Stomach (tissue), 9 donors: Measurements from ENCODE around the gene PLPP4. TPM values are rescaled to one million over a fixed set of nuclear protein-coding genes. Genes with fewer than 3 reads are reported as not detected.

ENCODE experiments used
- DNase-seq, 2 donors: peaks; one replicate each; pipeline versions ENCODE4 v3.0.0 to v3.0.0-alpha.2; 2013 to 2019
- H3K27ac ChIP-seq, 5 donors: fragments of 200-600 bp in 4 of 5; sonication (generic) in 4 of 5; one replicate each; pipeline ENCODE4 v1.5.1; 2013 to 2019; ENCODE audit warnings: mild to moderate bottlenecking in 1 of 5, moderate library complexity in 1 of 5
- H3K27me3 ChIP-seq, 3 donors: fragments of 200-600 bp; sonication (generic); one replicate each; pipeline ENCODE4 v1.5.1; 2017 to 2019; ENCODE audit warnings: mixed run types in 1 of 3
- H3K36me3 ChIP-seq, 4 donors: fragments of 200-600 bp; sonication (generic); 1 replicate in 3 of 4; 2 replicates in 1 of 4; pipeline ENCODE4 v1.5.1; 2016 to 2019
- H3K4me1 ChIP-seq, 4 donors: fragments of 200-600 bp; sonication (generic); one replicate each; pipeline ENCODE4 v1.5.1; 2016 to 2019
- H3K4me3 ChIP-seq, 4 donors: fragments of 200-600 bp; sonication (generic) in 3 of 4; one replicate each; pipeline ENCODE4 v1.5.1; 2016 to 2019; ENCODE audit warnings: mild to moderate bottlenecking in 1 of 4
- H3K9me3 ChIP-seq, 4 donors: fragments of 200-600 bp; sonication (generic); one replicate each; pipeline ENCODE4 v1.5.1; 2016 to 2019
- EP300 ChIP-seq: sonication (generic); formaldehyde crosslinking; IDR thresholded peaks from one replicate; pipeline ENCODE4 v1.6.1; 2017; ENCODE audit warnings: antibody characterized with exemption
- POLR2A ChIP-seq, 4 donors: fragments of 450-650 bp; IDR thresholded peaks; one replicate each; pipeline ENCODE4 v1.6.1; 2016; ENCODE audit warnings: antibody characterized with exemption in 4 of 4, control low read depth in 2 of 4, mild to moderate bottlenecking in 1 of 4, moderate library complexity in 1 of 4
- POLR2AphosphoS5 ChIP-seq, 3 donors: sonication (generic); formaldehyde crosslinking; IDR thresholded peaks; one replicate each; pipeline ENCODE4 v1.6.1; 2016; ENCODE audit warnings: antibody characterized with exemption in 3 of 3
- WGBS, 5 donors: extraction: QIAGEN DNeasy Blood & Tissue Kit in 3 of 5; methylation state at CpG; one replicate each; pipeline versions ENCODE4 v1.1.5 to v1.1.7; 2013 to 2018; 5-methylcytosine and 5-hydroxymethylcytosine counted together
- intact Hi-C: fragments of 100-400 bp; cut with DNase I; formaldehyde crosslinking; loops from one replicate; pipeline ENCODE4 v1.15.1; 2023; ENCODE audit warnings: low total_unique reads
- polyA plus RNA-seq, 3 donors: library from polyadenylated mRNA; stranded (reverse); fragments of 200-250 nt; gene quantifications; one replicate each; pipeline ENCODE4 v1.2.3, GENCODE V29; 2013
- total RNA-seq, 5 donors: library from RNA; depleted of rRNA; stranded (reverse); fragments of >200 nt; gene quantifications; one replicate each; pipeline versions ENCODE4 v1.1.0 to v1.2.3, GENCODE V29; 2014 to 2016
- TF ChIP-seq, protein P1 (sequence below), 7 experiments: fragments of 450-650 bp in 4 of 7; fragments of 200-600 bp in 3 of 7; sonication (generic) in 3 of 7; IDR thresholded peaks; one replicate each; pipeline ENCODE4 v1.5.1; 2016 to 2019; ENCODE audit warnings: antibody characterized with exemption in 7 of 7, control low read depth in 2 of 7, mild to moderate bottlenecking in 1 of 7
- donor health status: healthy with polysubstance abuse.
- donor health status: Bipolar disorder and iron deficiency.
- donor health status: healthy.

Gene PLPP4
- total and polyA plus RNA-seq, 8 donors = not detected

DNA sequence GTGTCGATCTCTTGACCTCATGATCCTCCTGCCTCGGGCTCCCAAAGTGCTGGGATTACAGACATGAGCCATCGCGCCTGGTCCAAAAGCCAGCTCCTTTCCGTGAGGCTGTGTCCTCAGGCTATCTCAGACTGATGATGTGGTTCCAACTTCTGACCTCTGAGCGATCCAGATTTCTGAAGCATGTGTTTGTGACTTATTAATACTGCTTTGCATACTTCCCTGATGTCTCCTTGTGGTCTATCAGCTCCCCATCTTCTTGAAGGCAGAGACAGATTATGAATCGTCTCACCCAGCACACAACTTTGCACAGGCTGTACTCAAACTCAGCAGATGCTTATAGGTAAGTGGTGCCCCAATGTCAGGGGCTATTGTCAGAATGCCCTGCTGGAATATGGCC, 2.0 kb upstream of the PLPP4 start:
- intact Hi-C loops = no loop called here
- Histone ChIP-seq H3K36me3 (no peaks in the 10 kb centered on the region), H3K9me3 (no peaks in the 10 kb centered on the region), H3K27ac (no peak overlapping the region), H3K4me3 (no peak overlapping the region), H3K27me3 (peaks cover 0 to 46% (median 29%) of the 10 kb centered on the region in 3 donors), H3K4me1 (peaks cover 15 to 19% (median 17%) of the 10 kb centered on the region in 4 donors)
- no peak for DNase-seq
- TF ChIP-seq, protein P1, sequence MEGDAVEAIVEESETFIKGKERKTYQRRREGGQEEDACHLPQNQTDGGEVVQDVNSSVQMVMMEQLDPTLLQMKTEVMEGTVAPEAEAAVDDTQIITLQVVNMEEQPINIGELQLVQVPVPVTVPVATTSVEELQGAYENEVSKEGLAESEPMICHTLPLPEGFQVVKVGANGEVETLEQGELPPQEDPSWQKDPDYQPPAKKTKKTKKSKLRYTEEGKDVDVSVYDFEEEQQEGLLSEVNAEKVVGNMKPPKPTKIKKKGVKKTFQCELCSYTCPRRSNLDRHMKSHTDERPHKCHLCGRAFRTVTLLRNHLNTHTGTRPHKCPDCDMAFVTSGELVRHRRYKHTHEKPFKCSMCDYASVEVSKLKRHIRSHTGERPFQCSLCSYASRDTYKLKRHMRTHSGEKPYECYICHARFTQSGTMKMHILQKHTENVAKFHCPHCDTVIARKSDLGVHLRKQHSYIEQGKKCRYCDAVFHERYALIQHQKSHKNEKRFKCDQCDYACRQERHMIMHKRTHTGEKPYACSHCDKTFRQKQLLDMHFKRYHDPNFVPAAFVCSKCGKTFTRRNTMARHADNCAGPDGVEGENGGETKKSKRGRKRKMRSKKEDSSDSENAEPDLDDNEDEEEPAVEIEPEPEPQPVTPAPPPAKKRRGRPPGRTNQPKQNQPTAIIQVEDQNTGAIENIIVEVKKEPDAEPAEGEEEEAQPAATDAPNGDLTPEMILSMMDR (IDR thresholded peaks at IDR 0.05) = no peak
- WGBS, 5 donors = 72 to 83% (median 81%) methylated on average over 7 of the region's 7 CpGs

DNA sequence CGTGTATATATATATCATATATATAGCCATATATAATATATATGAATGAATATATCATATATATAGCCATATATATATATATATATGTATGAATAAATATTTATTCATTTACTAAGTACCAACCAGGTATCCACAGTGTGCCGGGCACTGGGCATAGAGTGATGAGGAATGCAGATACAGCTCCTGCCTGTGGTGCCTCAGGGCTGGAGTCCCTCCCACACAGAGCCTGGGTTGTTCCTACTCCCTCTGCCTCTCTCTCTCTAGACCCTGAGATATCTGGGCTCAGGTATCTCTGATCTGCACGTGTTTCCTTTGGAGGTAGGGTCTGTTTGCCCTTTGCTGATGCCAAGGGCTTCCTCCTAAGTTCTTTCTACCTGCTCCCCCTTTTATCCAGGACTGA, 1.4 kb upstream of the PLPP4 start:
- TF ChIP-seq, protein P1 (IDR thresholded peaks at IDR 0.05) = no peak
- no peak for TF ChIP-seq EP300
- TF ChIP-seq POLR2AphosphoS5 (IDR thresholded peaks at IDR 0.05) = no peak
- no peak for TF ChIP-seq POLR2A (IDR thresholded peaks at IDR 0.05)
- WGBS, 5 donors = 34 to 47% (median 41%) methylated on average over 3 of the region's 3 CpGs

DNA sequence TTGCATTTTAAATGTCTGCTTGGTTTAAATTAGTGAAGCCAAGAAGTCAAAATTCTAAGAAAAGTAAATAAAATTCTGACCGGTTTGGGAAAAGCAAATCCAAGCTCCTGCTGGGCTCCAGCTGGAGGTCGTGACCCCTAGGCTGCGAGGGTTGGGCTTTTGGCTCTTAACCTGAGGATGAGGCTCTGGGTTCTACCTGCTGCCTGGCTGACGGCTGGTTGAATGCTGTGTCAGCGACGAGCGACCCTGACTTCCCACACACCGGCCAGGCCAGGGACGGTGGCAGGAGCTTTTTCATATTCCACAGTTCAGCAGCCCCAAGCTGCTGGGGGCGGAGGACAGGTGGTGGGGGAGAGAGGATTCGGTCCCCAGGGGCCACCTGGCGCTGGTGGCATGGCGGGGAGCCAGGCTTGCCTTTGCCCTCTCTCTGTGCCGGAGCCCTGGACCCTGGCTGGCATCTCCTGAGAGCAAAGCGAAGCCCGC, 843 bp upstream of the PLPP4 start:
- Histone ChIP-seq H3K4me3 (peak overlapping the region; percentile 49 to 52 (median 50)), H3K36me3 (no peaks in the 10 kb centered on the region), H3K9me3 (no peaks in the 10 kb centered on the region), H3K27me3 (peaks cover 0 to 57% (median 29%) of the 10 kb centered on the region in 3 donors), H3K4me1 (peaks cover 15 to 19% (median 17%) of the 10 kb centered on the region in 4 donors), H3K27ac (no peak overlapping the region)
- TF ChIP-seq POLR2A (IDR thresholded peaks at IDR 0.05) (no peak), EP300 (no peak), POLR2AphosphoS5 (IDR thresholded peaks at IDR 0.05) (no peak)
- TF ChIP-seq, protein P1 (IDR thresholded peaks at IDR 0.05) = no peak
- intact Hi-C loops = no loop called here
- 4 to 10% (median 9%) methylated on average over 15 to 16 of the region's 16 CpGs for WGBS, 5 donors
- DNase-seq = no peak

More for the DNA sequence above, 1.4 kb upstream of the PLPP4 start:
- Histone ChIP-seq H3K4me1 (peaks cover 15 to 19% (median 17%) of the 10 kb centered on the region in 4 donors), H3K27ac (no peak overlapping the region), H3K4me3 (no peak overlapping the region), H3K27me3 (peaks cover 0 to 52% (median 29%) of the 10 kb centered on the region in 3 donors), H3K9me3 (no peaks in the 10 kb centered on the region), H3K36me3 (no peaks in the 10 kb centered on the region)
- intact Hi-C loops = no loop called here
- DNase-seq = no peak

DNA sequence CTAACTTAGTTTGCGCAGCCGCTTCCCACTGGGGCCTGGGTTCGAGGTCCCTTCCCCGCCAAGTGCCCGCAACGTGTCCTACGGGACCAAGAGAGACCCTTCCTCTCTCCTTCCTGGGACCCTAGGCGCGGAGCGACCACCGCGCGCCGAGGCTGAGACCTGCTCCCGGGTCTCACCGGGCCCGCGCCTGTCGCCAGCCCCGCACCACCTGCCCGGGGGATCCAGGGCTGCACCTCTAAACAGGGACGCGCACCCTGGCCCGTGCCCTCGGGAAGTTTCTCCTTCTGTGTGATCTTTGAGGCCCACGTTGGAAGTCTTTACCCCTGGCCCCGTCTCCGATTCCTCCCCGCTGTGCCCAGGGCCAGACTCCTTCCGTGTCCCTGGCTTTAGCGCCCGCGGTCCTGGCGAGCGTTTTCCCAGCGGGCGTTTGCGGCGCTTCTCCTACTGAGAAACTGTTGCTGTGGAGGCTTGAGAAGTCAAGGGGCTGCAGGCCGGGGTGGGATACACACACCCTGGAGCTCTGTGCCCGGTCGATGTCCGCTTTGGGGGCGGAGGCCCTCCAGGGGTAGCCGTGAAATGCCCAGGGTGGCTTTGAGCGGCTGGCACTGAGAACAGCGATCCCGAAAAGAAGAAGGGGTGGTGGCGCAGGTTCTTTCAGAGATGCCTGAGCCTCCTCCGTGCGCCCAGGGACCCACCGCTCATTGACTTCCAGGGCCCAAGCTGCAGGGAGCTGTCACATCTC, 575 bp downstream of the PLPP4 start:
- TF ChIP-seq POLR2AphosphoS5 (IDR thresholded peaks at IDR 0.05) (no peak), EP300 (no peak), POLR2A (IDR thresholded peaks at IDR 0.05) (no peak)
- TF ChIP-seq, protein P1 (IDR thresholded peaks at IDR 0.05) = no peak
- Histone ChIP-seq H3K9me3 (no peaks in the 10 kb centered on the region), H3K4me1 (peaks cover 15 to 19% (median 17%) of the 10 kb centered on the region in 4 donors), H3K4me3 (peak overlapping the region; percentile 49 to 52 (median 50)), H3K36me3 (no peaks in the 10 kb centered on the region), H3K27me3 (peaks cover 0 to 67% (median 29%) of the 10 kb centered on the region in 3 donors), H3K27ac (no peak overlapping the region)
- DNase-seq = no peak
- intact Hi-C loops = no loop called here
- WGBS, 5 donors = 13 to 20% (median 18%) methylated on average over 37 to 52 of the region's 52 CpGs
